Measurements from ENCODE around the gene KRTCAP2. TPM values are rescaled to one million over a fixed set of nuclear protein-coding genes. Genes with fewer than 3 reads are reported as not detected.

KRTCAP2 gene
- total RNA-seq, 1 donor from 2014 or later = 173 TPM

DNA sequence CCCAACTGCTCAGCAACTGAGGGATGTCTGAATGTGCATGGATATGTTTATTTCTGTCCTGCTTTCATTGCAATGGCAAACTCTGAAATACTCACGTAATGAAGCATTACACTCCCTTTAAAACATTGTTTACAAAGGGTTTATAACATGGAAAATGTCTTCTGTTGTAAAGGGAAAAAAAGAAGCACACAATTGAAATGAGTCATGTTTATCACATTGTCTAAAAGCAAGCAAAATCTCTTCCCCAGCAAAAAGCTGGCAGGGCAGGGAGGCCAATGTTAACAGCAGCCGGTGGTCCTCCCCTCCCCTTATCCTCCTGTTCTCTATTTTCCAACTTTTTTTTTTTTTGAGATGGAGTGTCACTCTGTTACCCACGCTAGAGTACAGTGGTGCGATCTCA is 49.3 kb downstream of the KRTCAP2 start:
- TF ChIP-seq, protein P1, sequence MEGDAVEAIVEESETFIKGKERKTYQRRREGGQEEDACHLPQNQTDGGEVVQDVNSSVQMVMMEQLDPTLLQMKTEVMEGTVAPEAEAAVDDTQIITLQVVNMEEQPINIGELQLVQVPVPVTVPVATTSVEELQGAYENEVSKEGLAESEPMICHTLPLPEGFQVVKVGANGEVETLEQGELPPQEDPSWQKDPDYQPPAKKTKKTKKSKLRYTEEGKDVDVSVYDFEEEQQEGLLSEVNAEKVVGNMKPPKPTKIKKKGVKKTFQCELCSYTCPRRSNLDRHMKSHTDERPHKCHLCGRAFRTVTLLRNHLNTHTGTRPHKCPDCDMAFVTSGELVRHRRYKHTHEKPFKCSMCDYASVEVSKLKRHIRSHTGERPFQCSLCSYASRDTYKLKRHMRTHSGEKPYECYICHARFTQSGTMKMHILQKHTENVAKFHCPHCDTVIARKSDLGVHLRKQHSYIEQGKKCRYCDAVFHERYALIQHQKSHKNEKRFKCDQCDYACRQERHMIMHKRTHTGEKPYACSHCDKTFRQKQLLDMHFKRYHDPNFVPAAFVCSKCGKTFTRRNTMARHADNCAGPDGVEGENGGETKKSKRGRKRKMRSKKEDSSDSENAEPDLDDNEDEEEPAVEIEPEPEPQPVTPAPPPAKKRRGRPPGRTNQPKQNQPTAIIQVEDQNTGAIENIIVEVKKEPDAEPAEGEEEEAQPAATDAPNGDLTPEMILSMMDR (IDR thresholded peaks at IDR 0.05; ENCODE audit: unreplicated experiment) = no peak
- Mint-ChIP-seq H3K27me3 (ENCODE audit: unreplicated experiment) (peaks cover 16% of the 10 kb centered on the region), H3K9me3 (ENCODE audit: unreplicated experiment) (no peaks in the 10 kb centered on the region), H3K4me3 (ENCODE audit: unreplicated experiment) (no peak overlapping the region), H3K36me3 (ENCODE audit: low read depth, unreplicated experiment) (peaks cover 7% of the 10 kb centered on the region), H3K4me1 (ENCODE audit: unreplicated experiment) (peaks cover 36% of the 10 kb centered on the region), H3K27ac (ENCODE audit: unreplicated experiment) (peak overlapping the region; percentile 13)
- no peak for DNase-seq (ENCODE audit: low spot score)

DNA sequence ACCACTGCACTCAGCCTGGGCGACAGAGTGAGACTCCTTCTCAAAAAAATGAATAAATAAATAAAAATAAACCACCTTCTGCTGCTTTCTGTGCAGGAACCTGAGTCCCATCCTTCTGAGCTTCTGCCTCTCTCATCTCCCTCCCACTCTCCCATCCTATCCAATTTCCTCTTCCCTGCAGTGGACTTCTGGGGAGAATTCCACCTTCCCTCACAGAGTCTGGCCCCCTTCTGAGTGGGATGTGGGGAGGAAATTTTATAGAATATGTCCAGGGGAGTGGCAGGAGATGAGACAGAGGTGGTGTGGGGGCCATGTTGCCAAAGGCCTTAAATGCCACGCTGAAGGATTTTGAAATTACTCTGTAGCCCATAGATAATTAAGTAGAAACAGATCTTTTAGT is 50.8 kb downstream of the KRTCAP2 start:
- Mint-ChIP-seq H3K36me3 (ENCODE audit: low read depth, unreplicated experiment) (no peaks in the 10 kb centered on the region), H3K27me3 (ENCODE audit: unreplicated experiment) (peaks cover 14% of the 10 kb centered on the region), H3K4me1 (ENCODE audit: unreplicated experiment) (peaks cover 31% of the 10 kb centered on the region), H3K4me3 (ENCODE audit: unreplicated experiment) (no peak overlapping the region), H3K27ac (ENCODE audit: unreplicated experiment) (no peak overlapping the region), H3K9me3 (ENCODE audit: unreplicated experiment) (no peaks in the 10 kb centered on the region)
- DNase-seq (ENCODE audit: low spot score) = no peak
- TF ChIP-seq, protein P1 (IDR thresholded peaks at IDR 0.05; ENCODE audit: unreplicated experiment) = no peak

DNA sequence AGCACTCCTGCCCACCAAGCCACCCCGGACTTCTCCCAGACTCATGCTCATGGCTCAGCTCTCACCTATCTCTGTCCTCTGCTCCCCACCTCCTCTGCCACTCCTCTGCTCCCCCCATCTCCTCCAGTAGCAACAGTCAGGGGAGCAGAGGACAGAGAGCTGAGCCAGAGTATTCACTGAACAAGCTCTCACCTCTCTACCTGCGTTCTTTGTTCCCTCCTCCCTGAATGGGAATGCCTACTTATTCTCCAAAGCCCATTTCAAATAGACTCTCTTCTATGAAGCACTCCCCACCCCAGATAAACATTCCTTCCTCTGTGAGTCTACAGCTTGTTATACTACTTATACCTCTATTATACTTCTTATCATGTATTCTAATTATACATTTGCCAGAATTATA is 51.9 kb downstream of the KRTCAP2 start:
- H3K4me1 Mint-ChIP-seq (ENCODE audit: unreplicated experiment) = peaks cover 26% of the 10 kb centered on the region
- H3K27me3 Mint-ChIP-seq (ENCODE audit: unreplicated experiment) = peaks cover 9% of the 10 kb centered on the region
- no peaks in the 10 kb centered on the region for H3K36me3 Mint-ChIP-seq (ENCODE audit: low read depth, unreplicated experiment)
- no peak for DNase-seq (ENCODE audit: low spot score)
- TF ChIP-seq, protein P1 (IDR thresholded peaks at IDR 0.05; ENCODE audit: unreplicated experiment) = no peak
- no peak overlapping the region for H3K27ac Mint-ChIP-seq (ENCODE audit: unreplicated experiment)
- H3K4me3 Mint-ChIP-seq (ENCODE audit: unreplicated experiment) = no peak overlapping the region
- H3K9me3 Mint-ChIP-seq (ENCODE audit: unreplicated experiment) = no peaks in the 10 kb centered on the region

DNA sequence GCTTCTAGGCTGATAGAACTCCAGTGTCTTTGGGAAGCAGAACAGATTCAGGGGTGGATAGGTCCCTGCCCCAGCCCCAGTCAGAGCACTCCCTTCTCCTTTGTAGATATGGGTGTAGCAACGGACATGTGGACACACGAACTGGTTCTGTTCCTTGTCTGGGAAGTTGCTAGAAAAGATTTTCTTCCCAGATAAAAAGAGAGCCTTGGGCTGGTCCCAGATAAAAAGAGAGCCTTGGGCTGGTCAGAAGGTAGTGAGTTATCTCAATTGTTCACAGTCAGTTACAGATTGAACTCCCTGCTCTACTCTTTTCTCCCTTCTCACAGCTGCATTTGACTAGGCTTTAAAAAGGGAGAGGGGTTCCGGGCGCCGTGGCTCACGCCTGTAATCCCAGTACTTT is 52.9 kb downstream of the KRTCAP2 start:
- no peak for DNase-seq (ENCODE audit: low spot score)
- Mint-ChIP-seq H3K27ac (ENCODE audit: unreplicated experiment) (no peak overlapping the region), H3K27me3 (ENCODE audit: unreplicated experiment) (peaks cover 7% of the 10 kb centered on the region), H3K36me3 (ENCODE audit: low read depth, unreplicated experiment) (no peaks in the 10 kb centered on the region), H3K9me3 (ENCODE audit: unreplicated experiment) (no peaks in the 10 kb centered on the region), H3K4me1 (ENCODE audit: unreplicated experiment) (peaks cover 22% of the 10 kb centered on the region), H3K4me3 (ENCODE audit: unreplicated experiment) (no peak overlapping the region)
- TF ChIP-seq, protein P1 (IDR thresholded peaks at IDR 0.05; ENCODE audit: unreplicated experiment) = no peak

Other genes starting within 250 kb of the KRTCAP2 start
- 26.7 TPM for gene PMVK, start 236.6 kb downstream of the KRTCAP2 start, total RNA-seq (ENCODE audit: unreplicated experiment)
- gene PBXIP1, start 217.2 kb downstream of the KRTCAP2 start, total RNA-seq (ENCODE audit: unreplicated experiment) = 82.1 TPM
- gene PYGO2, start 211.5 kb downstream of the KRTCAP2 start, total RNA-seq (ENCODE audit: unreplicated experiment) = 49.8 TPM
- gene SHC1, start 202.6 kb downstream of the KRTCAP2 start, total RNA-seq (ENCODE audit: unreplicated experiment) = 915 TPM
- 48.3 TPM for gene CKS1B, start 198.6 kb downstream of the KRTCAP2 start, total RNA-seq (ENCODE audit: unreplicated experiment)
- gene FLAD1, start 190.0 kb downstream of the KRTCAP2 start, total RNA-seq (ENCODE audit: unreplicated experiment) = 35.9 TPM
- gene LENEP, start 179.7 kb downstream of the KRTCAP2 start, total RNA-seq (ENCODE audit: unreplicated experiment) = 0.82 TPM
- 23.3 TPM for gene ZBTB7B, start 170.5 kb downstream of the KRTCAP2 start, total RNA-seq (ENCODE audit: unreplicated experiment)
- 2.8 TPM for gene DCST2, start 139.5 kb downstream of the KRTCAP2 start, total RNA-seq (ENCODE audit: unreplicated experiment)
- not detected for gene DCST1, start 139.5 kb downstream of the KRTCAP2 start, total RNA-seq (ENCODE audit: unreplicated experiment)
- gene ADAM15, start 122.0 kb downstream of the KRTCAP2 start, total RNA-seq (ENCODE audit: unreplicated experiment) = 382 TPM
- 25.2 TPM for gene EFNA4, start 109.6 kb downstream of the KRTCAP2 start, total RNA-seq (ENCODE audit: unreplicated experiment)
- 9.6 TPM for gene EFNA3, start 94.5 kb downstream of the KRTCAP2 start, total RNA-seq (ENCODE audit: unreplicated experiment)
- gene EFNA1, start 45.4 kb downstream of the KRTCAP2 start, total RNA-seq (ENCODE audit: unreplicated experiment) = 413 TPM
- 43.9 TPM for gene SLC50A1, start 37.5 kb downstream of the KRTCAP2 start, total RNA-seq (ENCODE audit: unreplicated experiment)
- 39.2 TPM for gene DPM3, start 32.8 kb downstream of the KRTCAP2 start, total RNA-seq (ENCODE audit: unreplicated experiment)
- gene TRIM46, start 545 bp upstream of the KRTCAP2 start, total RNA-seq (ENCODE audit: unreplicated experiment) = 8.5 TPM
- 35.5 TPM for gene THBS3, start 34.6 kb upstream of the KRTCAP2 start, total RNA-seq (ENCODE audit: unreplicated experiment)
- gene MTX1, start 35.4 kb upstream of the KRTCAP2 start, total RNA-seq (ENCODE audit: unreplicated experiment) = 38.8 TPM
- gene ENTREP3, start 82.2 kb upstream of the KRTCAP2 start, total RNA-seq (ENCODE audit: unreplicated experiment) = 54.1 TPM
- gene SCAMP3, start 89.1 kb upstream of the KRTCAP2 start, total RNA-seq (ENCODE audit: unreplicated experiment) = 54.9 TPM
- 62.8 TPM for gene CLK2, start 100.2 kb upstream of the KRTCAP2 start, total RNA-seq (ENCODE audit: unreplicated experiment)
- 7.3 TPM for gene HCN3, start 104.2 kb upstream of the KRTCAP2 start, total RNA-seq (ENCODE audit: unreplicated experiment)
- not detected for gene PKLR, start 128.1 kb upstream of the KRTCAP2 start, total RNA-seq (ENCODE audit: unreplicated experiment)
- 540 TPM for gene FDPS, start 135.6 kb upstream of the KRTCAP2 start, total RNA-seq (ENCODE audit: unreplicated experiment)
- gene RUSC1, start 147.6 kb upstream of the KRTCAP2 start, total RNA-seq (ENCODE audit: unreplicated experiment) = 67.1 TPM